NCI-H1048 (cell line): Measurements from ENCODE around the gene MBOAT2.
"Not testable (repeated sequence)": the region's sequence is repeated elsewhere in the genome, so short reads cannot be mapped to it uniquely, and the experiment has no call there.

ENCODE experiments used
- DNase-seq: peaks from one replicate; lab custom pipeline; 2025; lab: John Stamatoyannopoulos, UW

The MBOAT2 gene

GRCh38 chr2:9003616-9004337 is at the start of gene MBOAT2:
Gene MBOAT2 (minus strand): TSS chr2:9003684. CDS start chr2:9003614, 70 bp downstream.
- peak; percentile 79 for DNase-seq

GRCh38 chr2:9052821-9053533 is 49.5 kb upstream of the MBOAT2 start:
- DNase-seq = no peak

GRCh38 chr2:9051451-9051850 is 48.0 kb upstream of the MBOAT2 start:
- not testable (repeated sequence) for DNase-seq

GRCh38 chr2:9050122-9050809 is 46.8 kb upstream of the MBOAT2 start:
- DNase-seq = no peak

- DNase-seq = no peak
These were observed 42.1 kb upstream of the MBOAT2 start for GRCh38 chr2:9045595-9045994.

GRCh38 chr2:9043491-9043890 is 40.0 kb upstream of the MBOAT2 start:
- DNase-seq = not testable (repeated sequence)

- DNase-seq = no peak
These were observed 33.7 kb upstream of the MBOAT2 start for GRCh38 chr2:9037166-9037565.

GRCh38 chr2:9033385-9034168 is 30.1 kb upstream of the MBOAT2 start:
- no peak for DNase-seq

- no peak for DNase-seq
These were observed 29.2 kb upstream of the MBOAT2 start for GRCh38 chr2:9032536-9033255.

- DNase-seq = no peak
These were observed 28.6 kb upstream of the MBOAT2 start for GRCh38 chr2:9032121-9032520.

- no peak for DNase-seq
These were observed 27.8 kb upstream of the MBOAT2 start for GRCh38 chr2:9031246-9031645.

- no peak for DNase-seq
These were observed 27.4 kb upstream of the MBOAT2 start for GRCh38 chr2:9030841-9031240.

- DNase-seq = no peak
These were observed 26.7 kb upstream of the MBOAT2 start for GRCh38 chr2:9030190-9030589.

GRCh38 chr2:9029721-9030120 is 26.2 kb upstream of the MBOAT2 start:
- DNase-seq = no peak

GRCh38 chr2:9027884-9028283 is 24.4 kb upstream of the MBOAT2 start:
- DNase-seq = no peak

GRCh38 chr2:9025746-9026145 is 22.3 kb upstream of the MBOAT2 start:
- DNase-seq = no peak

GRCh38 chr2:9024575-9024974 is 21.1 kb upstream of the MBOAT2 start:
- no peak for DNase-seq

GRCh38 chr2:9021563-9022211 is 18.2 kb upstream of the MBOAT2 start:
- DNase-seq = no peak

GRCh38 chr2:9020267-9020666 is 16.8 kb upstream of the MBOAT2 start:
- DNase-seq = no peak

GRCh38 chr2:9018534-9018933 is 15.1 kb upstream of the MBOAT2 start:
- DNase-seq = no peak

- no peak for DNase-seq
These were observed 14.6 kb upstream of the MBOAT2 start for GRCh38 chr2:9018109-9018508.
